HG03439 (cell line): ENCODE data around the gene IGF1R.

Source experiments
- ATAC-seq: cut with Tn5 transposase; IDR thresholded peaks from one replicate; pipeline ENCODE4 v1.9.1; 2021; ENCODE audit warnings: mild to moderate bottlenecking, moderate library complexity; ENCODE audit not compliant: unreplicated experiment

Gene IGF1R

GRCh38 chr15:98743177-98743576 is 94.8 kb downstream of the IGF1R start:
- no peak for ATAC-seq

- ATAC-seq = no peak
These were observed 96.2 kb downstream of the IGF1R start for GRCh38 chr15:98744506-98744905.

GRCh38 chr15:98745179-98745578 is 96.8 kb downstream of the IGF1R start:
- ATAC-seq = no peak

GRCh38 chr15:98745650-98746374 is 97.5 kb downstream of the IGF1R start:
- ATAC-seq = no peak

GRCh38 chr15:98746375-98747155 is 98.2 kb downstream of the IGF1R start:
- no peak for ATAC-seq

GRCh38 chr15:98751767-98752166 is 103.4 kb downstream of the IGF1R start:
- no peak for ATAC-seq

GRCh38 chr15:98753726-98754656 is 105.7 kb downstream of the IGF1R start:
- no peak for ATAC-seq

- ATAC-seq = no peak
These were observed 106.3 kb downstream of the IGF1R start for GRCh38 chr15:98754657-98755022.

GRCh38 chr15:98755138-98755537 is 106.8 kb downstream of the IGF1R start:
- no peak for ATAC-seq

- no peak for ATAC-seq
These were observed 107.4 kb downstream of the IGF1R start for GRCh38 chr15:98755781-98756180.

- ATAC-seq = no peak
These were observed 109.9 kb downstream of the IGF1R start for GRCh38 chr15:98758224-98758623.

- no peak for ATAC-seq
These were observed 110.9 kb downstream of the IGF1R start for GRCh38 chr15:98759277-98759676.

GRCh38 chr15:98760112-98760826 is 111.9 kb downstream of the IGF1R start:
- ATAC-seq = no peak

GRCh38 chr15:98760975-98761374 is 112.6 kb downstream of the IGF1R start:
- no peak for ATAC-seq

GRCh38 chr15:98763179-98763578 is 114.8 kb downstream of the IGF1R start:
- ATAC-seq = no peak

GRCh38 chr15:98764291-98764690 is 116.0 kb downstream of the IGF1R start:
- ATAC-seq = no peak

GRCh38 chr15:98765610-98766009 is 117.3 kb downstream of the IGF1R start:
- no peak for ATAC-seq

- ATAC-seq = no peak
These were observed 119.4 kb downstream of the IGF1R start for GRCh38 chr15:98767692-98768091.

GRCh38 chr15:98769867-98770266 is 121.5 kb downstream of the IGF1R start:
- ATAC-seq = no peak

- no peak for ATAC-seq
These were observed 122.6 kb downstream of the IGF1R start for GRCh38 chr15:98770984-98771383.

GRCh38 chr15:98771541-98771940 is 123.2 kb downstream of the IGF1R start:
- no peak for ATAC-seq
